Measurements from ENCODE around the gene AATF.

GRCh38 chr17:37100231-37100630 lies 151.5 kb downstream of the AATF start:
- TF ChIP-seq, protein P1, sequence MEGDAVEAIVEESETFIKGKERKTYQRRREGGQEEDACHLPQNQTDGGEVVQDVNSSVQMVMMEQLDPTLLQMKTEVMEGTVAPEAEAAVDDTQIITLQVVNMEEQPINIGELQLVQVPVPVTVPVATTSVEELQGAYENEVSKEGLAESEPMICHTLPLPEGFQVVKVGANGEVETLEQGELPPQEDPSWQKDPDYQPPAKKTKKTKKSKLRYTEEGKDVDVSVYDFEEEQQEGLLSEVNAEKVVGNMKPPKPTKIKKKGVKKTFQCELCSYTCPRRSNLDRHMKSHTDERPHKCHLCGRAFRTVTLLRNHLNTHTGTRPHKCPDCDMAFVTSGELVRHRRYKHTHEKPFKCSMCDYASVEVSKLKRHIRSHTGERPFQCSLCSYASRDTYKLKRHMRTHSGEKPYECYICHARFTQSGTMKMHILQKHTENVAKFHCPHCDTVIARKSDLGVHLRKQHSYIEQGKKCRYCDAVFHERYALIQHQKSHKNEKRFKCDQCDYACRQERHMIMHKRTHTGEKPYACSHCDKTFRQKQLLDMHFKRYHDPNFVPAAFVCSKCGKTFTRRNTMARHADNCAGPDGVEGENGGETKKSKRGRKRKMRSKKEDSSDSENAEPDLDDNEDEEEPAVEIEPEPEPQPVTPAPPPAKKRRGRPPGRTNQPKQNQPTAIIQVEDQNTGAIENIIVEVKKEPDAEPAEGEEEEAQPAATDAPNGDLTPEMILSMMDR (IDR thresholded peaks at IDR 0.05) = no peak
- TF ChIP-seq POLR2A (IDR thresholded peaks at IDR 0.05) (no peak), EP300 (IDR thresholded peaks at IDR 0.05) (peak in 1 of 2 donors; percentile 36)

Data from tibial nerve (tissue), 4 donors.